ENCODE results near the gene NLRC5.

Gene NLRC5

DNA sequence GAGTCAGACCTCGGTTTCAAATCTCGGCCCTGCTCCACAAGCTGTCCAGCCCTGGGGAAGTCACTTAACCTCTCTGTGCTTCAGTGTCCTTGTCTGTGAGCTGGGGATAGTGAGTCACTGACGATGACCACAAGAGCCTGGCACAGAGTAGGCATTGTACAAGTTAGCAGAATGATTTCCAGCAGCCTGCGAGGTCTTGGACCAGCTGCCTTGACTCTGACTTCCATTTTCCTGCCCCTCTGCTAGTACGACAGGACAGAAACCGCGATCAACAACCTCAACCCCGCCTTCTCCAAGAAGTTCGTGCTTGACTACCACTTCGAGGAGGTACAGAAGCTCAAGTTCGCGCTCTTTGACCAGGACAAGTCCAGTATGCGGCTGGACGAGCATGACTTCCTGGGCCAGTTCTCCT lies 123.7 kb downstream of the NLRC5 start:
- H3K4me3 ChIP-seq (ENCODE audit: low read length), result no peak overlapping the region
- DNase-seq (ENCODE audit: low read depth), result no peak
- TF ChIP-seq CTCF (conservative IDR thresholded peaks at IDR 0.05; ENCODE audit: low read depth, low read length), result no peak

DNA sequence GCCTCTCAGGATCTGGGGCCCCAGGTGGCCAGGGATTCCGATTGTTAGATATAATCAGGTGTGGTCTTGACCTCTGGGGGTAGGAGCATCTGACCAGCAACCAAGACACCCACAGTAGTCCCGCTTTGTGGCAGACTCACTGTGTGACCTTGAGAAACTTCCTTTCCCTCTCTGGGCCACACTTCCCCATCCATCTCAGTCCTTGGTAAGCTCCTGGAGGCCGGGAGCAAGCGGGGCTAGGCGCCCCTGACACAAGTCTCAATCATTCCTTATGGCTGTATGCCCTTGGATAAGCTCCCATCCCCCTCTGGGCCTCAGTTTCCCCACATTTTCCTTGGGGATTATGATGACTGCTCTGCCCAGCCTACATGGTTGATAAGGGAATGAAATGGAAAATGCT lies 124.3 kb downstream of the NLRC5 start:
- TF ChIP-seq CTCF (conservative IDR thresholded peaks at IDR 0.05; ENCODE audit: low read depth, low read length), result no peak
- no peak for DNase-seq (ENCODE audit: low read depth)
- H3K4me3 ChIP-seq (ENCODE audit: low read length), result no peak overlapping the region

DNA sequence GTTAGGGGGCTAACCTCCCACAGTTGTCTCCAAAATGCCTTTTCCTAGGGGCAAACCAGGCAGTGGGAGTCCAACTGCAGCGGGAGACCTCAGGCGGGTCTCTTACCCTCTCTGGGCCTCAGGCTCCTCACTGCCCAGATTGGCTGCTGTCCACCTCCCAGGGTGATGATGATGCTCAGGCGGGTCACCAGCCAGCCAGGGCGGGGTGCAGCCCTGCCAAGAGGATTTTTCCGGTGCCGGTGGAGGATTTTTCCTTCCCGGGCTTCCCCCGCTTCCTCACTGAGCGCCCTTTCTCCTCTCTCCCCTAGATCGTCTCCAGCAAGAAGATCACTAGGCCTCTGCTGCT lies 125.8 kb downstream of the NLRC5 start:
- DNase-seq (ENCODE audit: low read depth), result no peak
- TF ChIP-seq CTCF (conservative IDR thresholded peaks at IDR 0.05; ENCODE audit: low read depth, low read length), result no peak
- H3K4me3 ChIP-seq (ENCODE audit: low read length), result no peak overlapping the region

DNA sequence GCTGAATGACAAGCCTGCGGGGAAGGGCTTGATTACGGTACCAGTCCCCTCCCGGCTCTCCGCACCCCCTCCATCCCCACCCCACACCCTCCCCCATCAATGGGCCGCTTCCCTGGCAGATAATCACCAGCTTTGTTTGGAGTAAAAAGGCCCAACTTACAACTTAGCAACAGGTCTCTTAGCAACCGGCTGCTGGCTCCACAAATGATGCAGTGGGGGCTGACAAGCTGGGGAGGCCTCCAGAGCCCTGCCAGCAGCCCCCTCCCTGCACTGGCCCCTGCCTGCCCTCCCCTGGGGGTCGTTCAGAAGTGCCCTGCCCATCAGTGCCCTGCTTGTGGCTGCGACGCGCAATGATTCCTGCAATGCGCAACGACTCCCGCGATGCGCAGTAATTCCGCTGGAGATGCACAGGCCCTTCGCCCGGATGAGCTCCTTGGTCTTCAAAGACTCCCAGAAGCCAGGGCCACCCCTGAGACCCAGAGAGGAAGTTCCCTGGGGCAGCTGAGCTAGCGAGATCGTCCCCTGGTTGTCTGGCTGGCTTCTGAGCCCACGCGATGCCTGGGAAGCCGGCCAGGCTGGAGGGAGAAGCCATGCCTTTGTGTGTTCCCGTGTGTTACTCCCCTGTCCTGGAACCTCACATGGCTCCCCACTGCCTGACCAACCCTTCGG lies 126.3 kb downstream of the NLRC5 start:
- no peak overlapping the region for H3K4me3 ChIP-seq (ENCODE audit: low read length)
- no peak for TF ChIP-seq CTCF (conservative IDR thresholded peaks at IDR 0.05; ENCODE audit: low read depth, low read length)
- DNase-seq (ENCODE audit: low read depth), result peak; percentile 74

DNA sequence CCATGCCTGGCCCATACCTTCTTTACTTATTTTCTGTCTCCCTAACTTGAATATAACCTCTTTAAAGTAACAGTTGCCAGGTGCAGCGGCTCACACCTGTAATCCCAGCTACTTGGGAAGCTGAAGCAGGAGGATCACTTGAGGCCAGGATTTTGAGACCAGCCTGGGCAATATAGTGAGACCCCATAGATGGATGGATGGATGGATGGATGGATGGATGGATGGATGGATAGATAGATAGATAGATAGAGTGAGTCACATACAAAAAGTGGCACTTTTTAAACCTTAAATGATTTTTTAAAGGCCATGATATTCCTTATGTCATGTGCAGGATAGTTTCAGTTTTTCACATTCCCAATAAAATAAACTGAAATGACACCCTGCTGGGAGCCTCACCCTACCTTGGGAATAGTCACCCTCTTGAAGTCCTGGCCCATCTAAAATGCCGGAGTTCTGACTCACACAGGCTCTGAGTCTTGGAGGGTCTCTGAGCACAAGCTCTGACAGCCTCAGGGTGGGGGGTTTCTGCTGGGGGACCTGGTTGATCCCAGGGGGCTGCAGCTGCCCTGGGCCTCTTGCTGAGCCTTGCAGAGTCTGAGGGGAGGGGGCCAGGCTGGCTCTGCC lies 129.2 kb downstream of the NLRC5 start:
- no peak for DNase-seq (ENCODE audit: low read depth)
- H3K4me3 ChIP-seq (ENCODE audit: low read length), result no peak overlapping the region
- TF ChIP-seq CTCF (conservative IDR thresholded peaks at IDR 0.05; ENCODE audit: low read depth, low read length), result no peak

GRCh38 chr16:57123216-57123973 lies 134.0 kb downstream of the NLRC5 start:
- TF ChIP-seq CTCF (conservative IDR thresholded peaks at IDR 0.05; ENCODE audit: low read depth, low read length), result no peak
- DNase-seq (ENCODE audit: low read depth), result no peak
- no peak overlapping the region for H3K4me3 ChIP-seq (ENCODE audit: low read length)

Measured in retinal pigment epithelial cell (primary cell).